H1 (cell line): ENCODE measurements around the gene PROK1. TPM values are rescaled to one million over a fixed set of nuclear protein-coding genes. Genes with fewer than 3 reads are reported as not detected.

Experiments used
- CTCF ChIA-PET: fragments of 300-600 bp; sonication (Branson Sonifier 250); formaldehyde crosslinking; loops from one replicate; lab custom pipeline; 2021; ENCODE audit not compliant: partially characterized antibody; lab: Charles Lee
- POLR2A ChIA-PET: fragments of 300-600 bp; sonication (Branson Sonifier 250); formaldehyde crosslinking; loops from one replicate; lab custom pipeline; 2021; ENCODE audit warnings: inconsistent platforms; ENCODE audit not compliant: partially characterized antibody; lab: Charles Lee
- DNase-seq, 2 experiments: peaks; one replicate each; pipeline versions ENCODE4 v3.0.0 to v3.0.0-alpha.2; 2010 to 2022; ENCODE audit warnings: low spot score in 2 of 2, low read depth in 1 of 2, mixed read lengths in 1 of 2
- FAIRE-seq: peaks from 2 replicates; lab custom pipeline; 2011; peaks lifted over from hg19 to GRCh38; lab: Jason Lieb, UNC
- H2AFZ ChIP-seq: 2 replicates; pipeline ENCODE4 v1.8.1; 2012; ENCODE audit warnings: low read length, inconsistent platforms
- H2AK5ac ChIP-seq: 2 replicates; pipeline ENCODE4 v1.6.1; 2013; ENCODE audit warnings: low read depth, low read length
- H2BK120ac ChIP-seq: replicated peaks from 2 replicates; pipeline ENCODE3; 2013; ENCODE audit warnings: low read depth, low read length, inconsistent platforms
- H2BK12ac ChIP-seq: 2 replicates; pipeline ENCODE4 v1.6.1; 2013; ENCODE audit warnings: low read depth, low read length
- H2BK15ac ChIP-seq: 2 replicates; pipeline ENCODE4 v1.6.1; 2013; ENCODE audit warnings: low read length
- H2BK20ac ChIP-seq: 2 replicates; pipeline ENCODE4 v1.6.1; 2013; ENCODE audit warnings: low read length
- H2BK5ac ChIP-seq: 2 replicates; pipeline ENCODE4 v1.6.1; 2013; ENCODE audit warnings: low read depth, low read length
- H3K14ac ChIP-seq: 2 replicates; pipeline ENCODE4 v1.6.1; 2013; ENCODE audit warnings: inconsistent platforms; ENCODE audit not compliant: insufficient read length
- H3K18ac ChIP-seq: 2 replicates; pipeline ENCODE4 v1.6.1; 2013; ENCODE audit warnings: low read length; ENCODE audit errors: extremely low read depth
- H3K23ac ChIP-seq: 2 replicates; pipeline ENCODE4 v1.6.1; 2013; ENCODE audit warnings: inconsistent platforms; ENCODE audit not compliant: insufficient read length
- H3K23me2 ChIP-seq: 2 replicates; pipeline ENCODE4 v1.6.1; 2013; ENCODE audit warnings: low read depth, low read length
- H3K27ac ChIP-seq: 2 replicates; pipeline ENCODE4 v1.6.1; 2011; ENCODE audit warnings: low read depth, low read length, inconsistent platforms
- H3K27me3 ChIP-seq, 4 experiments: replicated peaks in 1 of 4; 1 replicate in 1 of 4; 2 replicates in 3 of 4; pipeline versions ENCODE4 v1.6.1 to v1.8.1; 2011 to 2013; ENCODE audit warnings: low read length in 3 of 4, mild to moderate bottlenecking in 3 of 4, inconsistent platforms in 2 of 4, mixed read lengths in 2 of 4, moderate library complexity in 1 of 4; ENCODE audit not compliant: control insufficient read depth in 3 of 4, insufficient read depth in 3 of 4; ENCODE audit errors: extremely low read depth in 1 of 4
- H3K36me3 ChIP-seq, 4 experiments: 2 replicates each; pipeline versions ENCODE4 v1.6.1 to v1.8.1; 2011 to 2013; ENCODE audit warnings: mild to moderate bottlenecking in 4 of 4, low read length in 3 of 4, moderate library complexity in 2 of 4, control low read depth in 1 of 4, inconsistent platforms in 1 of 4; ENCODE audit not compliant: insufficient read depth in 4 of 4, control insufficient read depth in 2 of 4
- H3K4ac ChIP-seq: replicated peaks from 2 replicates; pipeline ENCODE3; 2013; ENCODE audit warnings: low read length, low read depth, mixed read lengths, inconsistent platforms; ENCODE audit not compliant: insufficient read length
- H3K4me1 ChIP-seq, 4 experiments: replicated peaks in 1 of 4; 1 replicate in 1 of 4; 2 replicates in 3 of 4; pipeline versions ENCODE4 v1.6.1 to v1.8.1; 2011 to 2013; ENCODE audit warnings: low read length in 3 of 4, inconsistent platforms in 2 of 4, mixed read lengths in 1 of 4; ENCODE audit not compliant: insufficient read depth in 4 of 4, control insufficient read depth in 3 of 4
- H3K4me2 ChIP-seq, 2 experiments: 2 replicates each; pipeline versions ENCODE4 v1.6.1 to v1.8.1; 2011 to 2013; ENCODE audit warnings: low read depth in 2 of 2, low read length in 2 of 2, control low read depth in 1 of 2, inconsistent platforms in 1 of 2, mild to moderate bottlenecking in 1 of 2; ENCODE audit not compliant: insufficient read depth in 1 of 2
- H3K4me3 ChIP-seq, 4 experiments: fragments of 200-600, 300-600 bp in 1 of 4; sonication (generic), shearing (Covaris generic), sonication (Bioruptor Twin) in 1 of 4; 2 replicates each; pipeline versions ENCODE4 v1.5.1 to v1.8.1; 2011 to 2016; ENCODE audit warnings: low read length in 4 of 4, low read depth in 3 of 4, control low read depth in 2 of 4, inconsistent platforms in 2 of 4, mild to moderate bottlenecking in 2 of 4, mixed read lengths in 1 of 4, moderate library complexity in 1 of 4; ENCODE audit not compliant: insufficient read depth in 2 of 4; ENCODE audit errors: extremely low read depth in 1 of 4
- H3K56ac ChIP-seq: replicated peaks from 2 replicates; pipeline ENCODE3; 2013; ENCODE audit warnings: low read depth, mild to moderate bottlenecking, mixed read lengths, low read length, inconsistent platforms; ENCODE audit not compliant: insufficient read length
- H3K79me1 ChIP-seq: 2 replicates; pipeline ENCODE4 v1.6.1; 2013; ENCODE audit warnings: low read depth, low read length, control low read depth
- H3K79me2 ChIP-seq, 2 experiments: 2 replicates each; pipeline versions ENCODE4 v1.6.1 to v1.8.1; 2012 to 2013; ENCODE audit warnings: low read length in 2 of 2, mild to moderate bottlenecking in 2 of 2, inconsistent platforms in 1 of 2; ENCODE audit not compliant: insufficient read depth in 2 of 2, control insufficient read depth in 1 of 2
- H3K9ac ChIP-seq, 4 experiments: replicated peaks in 1 of 4; 1 replicate in 1 of 4; 2 replicates in 3 of 4; pipeline versions ENCODE4 v1.6.1 to v1.8.1; 2011 to 2013; ENCODE audit warnings: low read depth in 3 of 4, low read length in 3 of 4, control low read depth in 2 of 4, mild to moderate bottlenecking in 2 of 4, moderate library complexity in 2 of 4, inconsistent platforms in 1 of 4; ENCODE audit errors: extremely low read depth in 1 of 4
- H3K9me3 ChIP-seq, 2 experiments: 2 replicates each; pipeline versions ENCODE4 v1.6.1 to v1.8.1; 2012 to 2013; ENCODE audit warnings: mild to moderate bottlenecking in 2 of 2, moderate library complexity in 2 of 2, control low read depth in 1 of 2, inconsistent platforms in 1 of 2, low read depth in 1 of 2, low read length in 1 of 2, mixed read lengths in 1 of 2; ENCODE audit not compliant: insufficient read depth in 2 of 2
- H4K20me1 ChIP-seq, 2 experiments: replicated peaks in 1 of 2; 2 replicates each; pipeline versions ENCODE3 to v1.8.1; 2011 to 2013; ENCODE audit warnings: inconsistent platforms in 2 of 2, low read length in 2 of 2, mild to moderate bottlenecking in 1 of 2; ENCODE audit not compliant: insufficient read depth in 2 of 2, control insufficient read depth in 1 of 2
- H4K5ac ChIP-seq: 2 replicates; pipeline ENCODE4 v1.6.1; 2013; ENCODE audit warnings: low read length, low read depth, mixed read lengths, inconsistent platforms; ENCODE audit not compliant: insufficient read length
- H4K8ac ChIP-seq: 2 replicates; pipeline ENCODE4 v1.8.0; 2013; ENCODE audit warnings: mild to moderate bottlenecking, moderate library complexity, low read length, inconsistent platforms; ENCODE audit not compliant: insufficient read depth; ENCODE audit errors: extremely low read depth
- H4K91ac ChIP-seq: replicated peaks from 2 replicates; pipeline ENCODE3; 2013; ENCODE audit warnings: low read length, mixed read lengths, inconsistent platforms; ENCODE audit not compliant: insufficient read length
- CHD2 ChIP-seq: IDR thresholded peaks from 2 replicates; pipeline ENCODE4 v1.6.1; 2012; ENCODE audit warnings: low read length, improper control_type of control experiment
- MAFK ChIP-seq: IDR thresholded peaks from 2 replicates; pipeline ENCODE4 v1.6.1; 2012; ENCODE audit warnings: low read depth, mild to moderate bottlenecking, improper control_type of control experiment, low read length
- POLR2A ChIP-seq, 2 experiments: IDR thresholded peaks; 1 replicate in 1 of 2; 2 replicates in 1 of 2; pipeline ENCODE4 v1.6.1; 2011; ENCODE audit warnings: low read depth in 2 of 2, low read length in 2 of 2, mild to moderate bottlenecking in 2 of 2; ENCODE audit errors: control extremely low read depth in 1 of 2
- SP2 ChIP-seq: IDR thresholded peaks from 2 replicates; pipeline ENCODE4 v1.6.1; 2012; ENCODE audit warnings: mild to moderate bottlenecking, low read length, inconsistent platforms
- WGBS, 2 experiments: shearing (Covaris generic) in 1 of 2; methylation state at CpG; one replicate each; pipeline versions ENCODE4 v1.1.6 to v1.1.7; 2013 to 2015; ENCODE audit warnings: low lambda C conversion rate in 2 of 2, mixed read lengths in 2 of 2, inconsistent platforms in 1 of 2, low coverage in 1 of 2, missing lambda C conversion rate in 1 of 2; ENCODE audit not compliant: insufficient replicate concordance in 2 of 2, insufficient coverage in 1 of 2, insufficient read length in 1 of 2; ENCODE audit errors: extremely low coverage in 1 of 2, missing lambda C conversion rate in 1 of 2; 5-methylcytosine and 5-hydroxymethylcytosine counted together
- polyA plus RNA-seq, 7 experiments: library from polyadenylated mRNA; depleted of rRNA in 3 of 7; stranded (reverse) in 5 of 7; unstranded in 2 of 7; fragments of >200 nt in 5 of 7; fragments of 200-250 nt in 2 of 7; gene quantifications; 1 replicate in 5 of 7; 2 replicates in 1 of 7; 4 replicates in 1 of 7; pipeline versions ENCODE4 v1.2.1 to v1.2.3, GENCODE V29; 2011 to 2013; ENCODE audit warnings: missing spikeins in 2 of 7, mixed read lengths in 2 of 7
- total RNA-seq: library from RNA; stranded (reverse); fragmentation: NEBNext Ultra II Directional; extraction: Animal tissue kit (Norgen Biotek cat#: 25700); gene quantifications from 2 replicates; pipeline ENCODE4 v1.2.1, GENCODE V29; 2021

PROK1 gene
- total and polyA plus RNA-seq, 2 of the 8 experiments (the other 6 are each of a cell fraction or from before 2014, with no cell fraction given) = 0.12 TPM; not detected in 1

DNA sequence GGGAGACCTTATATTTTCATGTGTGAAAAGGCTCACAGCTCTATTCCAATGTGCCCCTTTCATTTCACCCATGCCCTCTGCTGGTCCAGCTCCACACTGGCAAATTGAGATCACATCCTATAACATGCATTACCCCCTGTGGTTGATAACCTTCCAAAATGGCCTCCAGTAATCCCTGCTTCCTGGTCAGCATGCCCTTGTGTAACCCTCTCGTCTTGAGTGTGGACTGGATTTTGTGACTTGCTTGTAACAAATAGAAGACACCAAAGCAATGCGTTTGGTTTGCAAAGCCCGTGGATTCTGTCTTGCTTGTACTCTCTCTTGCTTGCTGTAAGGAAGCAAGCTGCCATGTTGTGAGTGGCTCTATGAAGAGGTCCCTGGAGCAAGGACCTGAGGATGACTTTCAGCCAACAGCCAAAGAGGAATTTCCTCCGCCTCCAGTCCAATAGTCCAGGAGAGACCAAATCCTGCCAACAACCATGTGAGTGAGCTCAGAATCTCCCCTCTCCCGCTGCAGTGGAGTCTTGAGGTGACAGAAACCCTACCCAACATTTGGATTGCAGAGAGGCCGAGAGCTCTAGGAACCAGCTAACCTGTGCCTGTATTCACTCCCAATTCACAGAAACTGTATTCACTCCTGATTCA lies 50.7 kb downstream of the PROK1 start:
- 91% methylated on average over 6 of the region's 6 CpGs; no CpG with 5 or more reads in 1 of the 2 experiments for WGBS, 2 experiments
- Histone ChIP-seq H2AK5ac (no peak overlapping the region), H3K23ac (no peak overlapping the region), H4K91ac (no peak overlapping the region)
- no peak for DNase-seq
- TF ChIP-seq POLR2A (IDR thresholded peaks at IDR 0.05; ENCODE audit: control extremely low read depth in 1 of 2, low read depth in 2 of 2, low read length in 2 of 2) (no peak), SP2 (no peak), MAFK (no peak), CHD2 (no peak)
- TF ChIP-seq, all 59 proteins: peak for 0
- H4K5ac ChIP-seq = no peak overlapping the region
- ChIA-PET POLR2A (interaction anchor here (0.8 kb wide), 1 partner anchor 10 kb away, joined by 3 read pairs; no protein-coding TSS in a partner anchor), CTCF (interaction anchor here (1.0 to 3.9 kb wide), 12 partner anchors 9 to 299 kb away, joined by 3 to 15 read pairs (median 3); partner anchors contain the start of gene KCNA10)
- no peak overlapping the region for H2BK15ac ChIP-seq
- H3K27ac ChIP-seq = no peak overlapping the region
- H3K36me3 ChIP-seq = no peaks in the 10 kb centered on the region
- H2AFZ ChIP-seq = no peak overlapping the region
- no peaks in the 10 kb centered on the region; a peak in 1 of 7 replicates for H3K27me3 ChIP-seq
- H3K23me2 ChIP-seq = no peaks in the 10 kb centered on the region
- no peak overlapping the region for H3K18ac ChIP-seq
- H3K56ac ChIP-seq = no peak overlapping the region
- H3K9ac ChIP-seq = no peak overlapping the region
- no peak overlapping the region for H4K8ac ChIP-seq
- H2BK12ac ChIP-seq = no peak overlapping the region
- no peaks in the 10 kb centered on the region for H3K9me3 ChIP-seq
- H2BK120ac ChIP-seq = no peak overlapping the region
- H3K4me3 ChIP-seq = no peak overlapping the region
- no peak overlapping the region for H3K4ac ChIP-seq
- H3K14ac ChIP-seq = no peak overlapping the region
- no peaks in the 10 kb centered on the region for H3K79me1 ChIP-seq
- H2BK20ac ChIP-seq = no peak overlapping the region
- no peaks in the 10 kb centered on the region for H3K79me2 ChIP-seq
- H3K4me2 ChIP-seq = no peak overlapping the region
- no peak overlapping the region for H2BK5ac ChIP-seq
- no peaks in the 10 kb centered on the region for H3K4me1 ChIP-seq
- no peaks in the 10 kb centered on the region for H4K20me1 ChIP-seq
- FAIRE-seq = no peak
